Epithelial cell of prostate (primary cell): ENCODE measurements around the gene RASGRF1.

Experiments
- DNase-seq: peaks from one replicate; pipeline ENCODE4 v3.0.0-alpha.2; 2011; ENCODE audit warnings: low read depth, low spot score
- H3K27ac ChIP-seq: fragments of 450-650 bp; 2 replicates; pipeline ENCODE4 v1.5.1; 2017; ENCODE audit warnings: mild to moderate bottlenecking

The RASGRF1 gene

DNA sequence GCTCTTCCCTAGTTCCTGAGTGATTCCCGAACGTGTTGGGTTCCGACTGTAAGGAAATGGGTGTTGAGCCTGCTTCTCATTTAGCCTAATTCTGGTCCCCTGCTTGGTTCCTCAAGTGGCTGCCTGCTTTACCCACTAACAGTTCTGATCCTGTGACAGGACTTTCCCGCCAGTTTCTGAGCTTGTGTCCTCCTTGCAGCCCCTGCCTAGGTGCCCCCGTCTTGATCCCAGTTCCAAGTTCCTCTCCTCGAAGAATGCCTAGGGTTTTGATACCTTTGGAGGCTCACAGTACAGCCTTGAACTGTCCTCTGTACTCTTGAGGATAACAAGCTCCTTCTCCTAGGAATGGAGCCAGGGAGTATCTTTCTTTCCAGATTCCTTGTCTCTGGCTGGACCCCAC lies 12.0 kb upstream of the RASGRF1 start:
- no peak overlapping the region for H3K27ac ChIP-seq
- DNase-seq: no peak

DNA sequence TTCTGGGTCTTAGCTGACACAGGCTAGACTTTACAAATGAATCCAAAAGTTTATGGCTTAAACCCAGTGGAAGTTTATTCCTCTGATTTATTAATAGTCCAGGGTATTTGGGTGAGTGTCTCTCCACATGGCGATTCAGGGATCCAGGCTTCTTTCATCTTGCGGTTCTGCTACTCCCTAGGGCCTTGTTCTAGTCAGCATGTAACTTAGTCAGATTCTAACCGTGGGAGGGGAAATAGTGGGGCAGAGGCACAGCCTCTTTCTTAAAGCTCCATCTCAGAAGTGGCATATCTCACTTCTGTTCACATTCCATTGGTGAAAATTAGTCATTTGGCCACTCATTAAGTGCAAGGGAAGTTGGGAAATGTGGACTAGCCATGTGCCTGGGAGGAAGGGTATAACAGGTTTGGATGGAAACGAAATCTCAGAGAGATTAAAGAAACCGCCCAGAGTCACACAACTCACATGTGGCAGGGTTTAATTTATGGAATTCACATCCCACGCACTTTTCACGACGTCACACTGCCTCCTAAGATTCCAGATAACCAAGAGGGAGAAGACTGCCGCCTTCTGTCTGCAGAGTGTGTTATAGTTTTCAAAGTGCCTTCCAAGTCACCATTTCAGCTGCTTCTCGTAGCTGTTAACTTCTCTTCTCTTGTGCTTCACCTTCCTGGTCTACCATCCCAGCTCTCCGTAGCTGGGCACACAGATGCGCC lies 11.4 kb upstream of the RASGRF1 start:
- no peak for DNase-seq
- no peak overlapping the region for H3K27ac ChIP-seq

DNA sequence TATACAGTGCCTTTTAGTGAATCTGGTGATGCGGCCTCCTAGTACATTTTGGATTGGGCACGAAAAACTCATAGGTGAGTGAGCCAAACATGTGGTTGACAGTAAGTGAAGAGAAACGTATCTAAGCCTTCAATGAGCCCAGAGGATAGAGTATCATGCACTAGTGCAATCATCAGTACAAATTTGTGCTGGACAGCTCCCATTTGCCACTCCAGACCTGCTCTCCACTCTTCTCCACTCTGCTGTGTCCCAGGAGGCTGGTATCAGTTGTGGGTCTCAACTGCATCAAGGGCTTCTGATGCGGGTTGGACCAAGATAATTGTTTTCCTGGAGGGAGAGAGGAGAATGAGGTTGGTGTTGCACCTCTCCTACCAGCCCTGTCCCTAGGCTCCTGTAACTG lies 9.1 kb upstream of the RASGRF1 start:
- H3K27ac ChIP-seq: no peak overlapping the region
- DNase-seq: no peak

DNA sequence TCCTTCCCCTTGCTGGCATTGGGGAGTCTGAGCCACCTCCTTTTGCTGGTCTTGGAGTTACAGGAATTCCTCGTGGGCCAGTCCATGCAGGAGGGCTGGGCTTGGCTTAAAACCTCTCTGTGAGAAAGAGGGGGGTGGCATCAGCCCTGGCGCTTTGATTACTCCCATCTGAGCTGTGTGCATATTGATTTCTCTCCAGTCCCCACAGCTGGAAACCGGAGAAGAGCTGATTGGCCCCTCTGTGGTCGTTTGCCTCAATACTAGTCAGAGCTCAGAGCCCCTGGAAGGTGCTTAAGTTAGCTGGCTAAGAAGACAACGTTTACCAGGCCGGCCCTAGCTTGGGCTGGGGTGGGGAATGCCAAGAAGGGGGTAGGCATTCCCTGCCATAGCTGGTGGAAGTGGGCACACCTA lies 4.0 kb upstream of the RASGRF1 start:
- no peak overlapping the region for H3K27ac ChIP-seq
- DNase-seq: no peak

DNA sequence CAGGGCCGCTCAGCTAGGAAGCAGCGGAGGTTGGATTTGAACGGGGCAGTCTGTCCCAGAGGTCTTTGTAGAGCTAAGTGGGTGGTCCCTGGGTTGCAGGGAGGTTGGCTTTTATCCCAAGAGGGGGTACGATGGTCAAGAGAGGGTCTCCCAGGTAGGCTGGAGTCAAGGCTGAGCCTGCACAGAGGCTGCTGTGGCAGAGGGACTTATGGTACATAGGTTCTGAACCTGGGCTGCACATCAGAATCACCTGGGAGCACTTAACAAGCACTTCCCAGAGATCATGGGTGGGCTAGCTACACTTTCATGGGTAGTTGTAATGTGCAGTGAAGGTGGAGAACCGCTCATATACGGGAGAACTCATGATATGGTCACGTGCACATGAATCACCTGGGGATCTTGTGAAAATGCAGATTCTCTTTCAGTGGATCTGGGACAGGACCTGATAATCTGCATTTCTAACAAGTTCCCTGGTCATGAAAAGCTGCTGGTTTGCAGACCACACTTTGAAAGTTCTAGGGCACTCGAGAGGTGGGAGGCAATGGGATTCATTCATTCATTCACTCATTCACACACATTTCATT lies 2.9 kb upstream of the RASGRF1 start:
- no peak overlapping the region for H3K27ac ChIP-seq
- no peak for DNase-seq

GRCh38 chr15:79092382-79092781 lies 1.8 kb upstream of the RASGRF1 start:
- no peak overlapping the region for H3K27ac ChIP-seq
- no peak for DNase-seq

DNA sequence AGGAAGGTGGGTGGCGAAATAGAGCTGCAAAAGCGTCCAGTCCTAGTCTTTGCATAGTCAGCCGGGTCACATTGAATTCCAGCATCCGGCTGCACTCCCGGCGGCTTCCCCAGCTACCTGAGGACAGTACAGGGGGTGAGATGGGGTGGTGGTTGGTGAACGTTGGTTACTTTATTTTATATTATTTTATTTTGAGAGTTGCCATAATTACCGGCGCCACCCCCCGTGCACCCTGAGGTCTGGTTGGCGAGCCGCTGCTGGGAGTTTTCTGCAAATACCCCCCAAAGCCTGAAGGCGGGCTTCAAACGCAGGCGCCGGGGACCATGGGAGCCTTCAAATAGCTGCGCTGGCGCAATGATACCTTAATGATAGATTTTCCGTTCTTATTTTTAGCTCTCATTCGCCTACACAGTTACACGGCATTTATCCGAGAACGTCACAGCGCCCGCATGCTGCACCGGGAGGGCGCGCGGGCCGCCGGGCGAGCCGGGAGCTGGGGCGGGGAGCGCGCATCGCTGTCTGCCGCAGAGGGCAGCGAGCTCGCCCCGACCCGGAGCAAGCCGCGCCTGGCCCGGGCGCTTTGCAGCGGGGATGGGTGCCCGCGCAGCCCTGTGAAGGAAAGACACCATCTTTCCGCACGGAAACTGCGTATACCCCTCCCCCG lies 756 bp upstream of the RASGRF1 start:
- no peak overlapping the region for H3K27ac ChIP-seq
- DNase-seq: no peak

DNA sequence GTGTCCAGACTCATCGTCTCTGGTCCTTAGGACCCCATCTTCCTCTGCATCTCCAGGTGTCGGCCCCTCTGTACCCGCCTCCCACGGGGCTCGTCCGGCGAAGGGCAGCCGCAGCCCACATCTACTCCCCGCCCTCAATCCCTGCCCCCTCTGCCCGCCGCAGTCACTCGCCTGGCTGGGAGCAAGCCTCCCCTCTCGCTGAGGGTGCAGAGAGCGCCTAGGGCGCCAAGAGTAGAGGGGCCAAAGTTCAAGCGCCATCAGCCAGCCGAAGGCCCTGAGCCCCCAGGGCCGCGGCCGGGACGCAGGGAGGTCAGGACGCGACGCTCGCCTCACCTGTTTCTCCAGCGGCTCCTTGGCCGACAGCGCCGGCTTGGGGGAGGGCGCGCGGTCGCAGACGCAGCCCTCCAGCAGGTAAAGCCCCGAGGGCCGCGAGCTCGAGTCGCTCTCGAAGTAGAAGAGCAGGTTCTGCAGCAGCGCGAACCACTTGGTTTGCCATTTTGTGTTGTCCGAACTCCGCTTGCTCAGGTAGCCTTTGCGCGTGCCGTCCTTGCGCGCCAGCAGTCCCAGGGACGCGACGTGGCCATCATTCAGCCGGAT lies 592 bp downstream of the RASGRF1 start:
- DNase-seq: no peak
- no peak overlapping the region for H3K27ac ChIP-seq

- no peak for DNase-seq
- H3K27ac ChIP-seq: no peak overlapping the region
Observed at GRCh38 chr15:79089331-79089889, 1.2 kb downstream of the RASGRF1 start.

DNA sequence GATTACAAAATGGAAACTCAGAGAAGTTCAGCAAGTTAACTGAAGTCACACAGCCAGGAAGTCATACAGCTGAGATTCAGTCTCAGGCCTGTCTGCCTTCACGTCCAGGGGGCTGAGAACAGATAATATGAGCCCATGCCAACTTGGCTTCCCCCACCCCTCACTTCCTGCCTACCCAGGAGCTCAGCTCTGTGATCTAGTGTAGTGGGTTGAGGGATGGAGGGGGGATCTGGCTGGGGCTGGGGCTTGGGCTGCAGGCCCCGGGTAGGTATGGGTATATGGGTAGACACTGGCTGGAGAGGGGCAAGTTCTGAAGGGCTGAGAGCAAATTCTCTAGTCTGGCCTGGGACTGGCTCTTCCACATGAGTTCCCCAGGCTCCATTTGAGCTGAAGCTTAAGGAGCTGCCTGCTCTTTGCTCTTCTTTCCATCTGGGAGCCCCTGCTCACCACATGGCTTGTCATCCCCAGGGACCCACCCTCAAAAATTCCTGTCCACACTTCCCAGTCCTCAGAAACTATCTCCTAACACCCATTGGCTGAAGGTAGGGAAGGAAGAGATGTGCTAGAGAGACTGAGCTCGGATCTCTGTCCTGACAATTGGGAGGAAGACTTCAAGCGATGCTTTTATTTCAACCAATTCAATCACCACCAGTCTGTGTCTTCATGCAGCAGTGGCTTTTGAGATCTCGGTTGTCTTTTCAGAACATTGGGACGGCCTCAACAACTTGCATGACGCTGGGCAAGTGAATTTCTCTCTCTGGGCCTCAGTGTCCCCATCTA lies 2.0 kb downstream of the RASGRF1 start:
- H3K27ac ChIP-seq: no peak overlapping the region
- no peak for DNase-seq

DNA sequence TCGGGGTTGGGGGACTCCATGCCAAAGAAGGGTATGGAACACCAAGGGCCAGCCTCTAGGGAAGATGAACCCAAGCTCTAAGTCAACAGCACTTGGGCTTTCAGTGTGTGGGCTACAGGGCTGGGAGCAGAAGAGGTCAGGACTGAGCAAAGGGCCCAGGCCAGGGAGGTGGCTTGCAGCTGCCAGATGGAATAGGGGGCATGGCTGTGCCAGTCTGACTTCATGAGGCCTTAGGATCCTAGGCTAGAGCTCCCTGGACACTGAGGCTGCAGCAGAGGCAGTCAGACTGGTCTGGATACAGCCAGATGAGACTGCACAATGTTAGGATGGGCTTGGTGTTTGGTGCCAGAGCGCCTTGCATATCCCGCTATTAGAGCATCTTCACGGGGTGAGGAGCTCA lies 3.8 kb downstream of the RASGRF1 start:
- DNase-seq: no peak

DNA sequence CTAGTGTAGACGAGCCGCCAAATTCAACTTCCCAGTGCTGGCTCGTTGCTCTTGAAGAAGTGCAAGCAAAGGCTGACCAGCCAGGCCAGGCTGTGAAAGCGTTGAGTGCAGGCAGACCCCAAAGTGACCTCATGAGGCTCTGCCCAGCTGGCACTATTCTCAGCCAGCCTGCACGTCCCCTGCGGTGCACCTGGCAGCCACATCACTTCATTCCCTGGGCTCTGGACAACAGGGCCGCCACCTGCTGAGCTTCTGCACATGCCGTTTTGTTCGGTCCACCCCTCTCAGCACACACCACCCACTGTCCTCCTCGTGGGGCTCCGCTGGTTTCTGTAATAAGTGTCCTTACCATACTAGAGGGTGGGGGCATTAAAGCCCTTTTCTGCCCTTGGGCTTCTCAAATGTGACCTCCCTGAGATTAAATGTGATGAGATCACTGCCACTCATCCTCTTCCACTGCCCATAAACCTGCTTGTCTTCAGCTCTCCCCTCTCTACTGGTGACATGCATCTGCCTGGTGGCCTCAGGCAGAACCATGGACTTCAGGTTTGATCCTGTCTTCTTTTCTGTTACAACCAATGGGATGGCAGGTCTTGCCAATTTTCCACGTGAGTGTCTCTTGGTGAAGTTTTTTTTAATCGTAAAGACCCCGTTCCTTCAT lies 6.1 kb downstream of the RASGRF1 start:
- DNase-seq: no peak
- no peak overlapping the region for H3K27ac ChIP-seq

More for the DNA sequence above, 3.8 kb downstream of the RASGRF1 start:
- H3K27ac ChIP-seq: no peak overlapping the region

- no peak for DNase-seq
- no peak overlapping the region for H3K27ac ChIP-seq
Observed at GRCh38 chr15:79083154-79083553, 7.4 kb downstream of the RASGRF1 start.

GRCh38 chr15:79082363-79083070 lies 8.1 kb downstream of the RASGRF1 start:
- no peak for DNase-seq
- no peak overlapping the region for H3K27ac ChIP-seq

DNA sequence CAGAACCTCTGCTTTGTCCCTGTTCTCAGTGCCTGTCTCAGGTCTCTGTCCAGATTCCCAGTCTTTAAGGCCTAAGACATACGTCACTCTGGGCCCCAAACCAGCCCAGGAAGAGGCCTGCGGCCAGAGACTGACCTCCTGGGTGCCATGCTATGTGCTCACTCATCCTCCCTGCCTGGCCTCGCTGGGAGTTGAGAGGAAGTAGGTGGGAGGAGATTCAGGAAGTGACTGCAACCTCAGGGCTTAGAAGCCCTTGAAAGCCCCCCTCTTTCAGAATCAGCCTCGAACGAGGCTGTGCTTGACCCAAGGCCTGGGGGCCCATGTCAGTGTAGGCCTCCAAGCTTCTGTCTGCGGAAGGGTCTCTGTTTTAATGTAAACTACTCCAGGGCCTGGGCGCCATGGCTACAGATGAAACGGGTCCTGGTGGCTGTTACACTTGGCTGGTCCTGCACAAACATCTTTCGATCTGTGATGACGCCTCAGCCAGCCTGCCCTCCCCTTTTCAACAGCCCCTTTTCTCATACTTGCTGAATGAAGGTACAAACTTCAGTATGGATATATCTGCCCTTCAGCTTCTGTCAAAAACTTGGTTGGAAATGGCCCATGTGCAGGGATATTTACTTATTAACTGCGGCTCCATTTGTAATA lies 11.7 kb downstream of the RASGRF1 start:
- H3K27ac ChIP-seq: no peak overlapping the region
- DNase-seq: no peak

- DNase-seq: no peak
- H3K27ac ChIP-seq: no peak overlapping the region
Observed at GRCh38 chr15:79078003-79078402, 12.6 kb downstream of the RASGRF1 start.

DNA sequence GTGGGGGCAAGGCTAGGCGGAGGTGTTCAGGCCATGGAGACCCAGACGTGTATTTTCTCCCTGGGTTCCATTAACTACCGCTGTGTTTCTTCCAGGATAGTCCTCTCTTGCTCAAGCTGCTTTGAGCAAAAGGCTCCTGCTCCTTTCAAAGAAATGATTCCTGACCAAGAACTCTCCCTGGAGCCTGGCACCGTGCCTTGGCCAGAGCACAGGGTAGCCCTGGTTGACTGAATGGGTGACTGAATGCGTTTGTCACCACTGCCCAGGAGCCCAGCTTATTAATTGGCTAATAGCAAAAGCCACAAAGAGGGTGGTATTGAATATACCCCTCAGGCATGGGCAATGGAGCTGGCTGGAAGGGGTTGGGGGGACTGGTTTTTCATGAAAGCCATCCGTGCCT lies 13.9 kb downstream of the RASGRF1 start:
- no peak for DNase-seq
- no peak overlapping the region for H3K27ac ChIP-seq

GRCh38 chr15:79075256-79075655 lies 15.3 kb downstream of the RASGRF1 start:
- H3K27ac ChIP-seq: no peak overlapping the region
- DNase-seq: no peak

GRCh38 chr15:79073336-79073735 lies 17.2 kb downstream of the RASGRF1 start:
- no peak overlapping the region for H3K27ac ChIP-seq

More at GRCh38 chr15:79073336-79073735, 17.2 kb downstream of the RASGRF1 start:
- no peak for DNase-seq
